Measurements from ENCODE around the gene DMKN.

DNA sequence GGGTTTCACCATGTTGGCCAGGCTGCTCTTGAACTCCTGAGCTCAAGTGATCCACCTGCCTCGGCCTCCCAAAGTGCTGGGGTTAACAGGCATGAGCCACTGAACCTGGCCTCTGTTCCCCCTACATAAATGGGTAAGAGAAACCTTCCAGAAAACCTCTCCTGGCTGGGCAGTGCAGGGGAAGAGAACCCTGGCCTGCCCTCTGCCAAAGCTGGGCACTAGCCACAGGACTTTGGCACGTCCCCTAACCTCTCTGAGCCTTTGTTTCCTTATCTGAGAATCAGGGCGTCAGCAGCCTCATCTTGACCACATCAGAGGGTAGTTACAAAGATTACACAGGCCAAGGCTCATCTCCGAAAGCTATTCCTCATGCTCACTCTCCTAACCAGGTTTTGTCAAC lies 12.4 kb upstream of the DMKN start:
- TF ChIP-seq, protein P1, sequence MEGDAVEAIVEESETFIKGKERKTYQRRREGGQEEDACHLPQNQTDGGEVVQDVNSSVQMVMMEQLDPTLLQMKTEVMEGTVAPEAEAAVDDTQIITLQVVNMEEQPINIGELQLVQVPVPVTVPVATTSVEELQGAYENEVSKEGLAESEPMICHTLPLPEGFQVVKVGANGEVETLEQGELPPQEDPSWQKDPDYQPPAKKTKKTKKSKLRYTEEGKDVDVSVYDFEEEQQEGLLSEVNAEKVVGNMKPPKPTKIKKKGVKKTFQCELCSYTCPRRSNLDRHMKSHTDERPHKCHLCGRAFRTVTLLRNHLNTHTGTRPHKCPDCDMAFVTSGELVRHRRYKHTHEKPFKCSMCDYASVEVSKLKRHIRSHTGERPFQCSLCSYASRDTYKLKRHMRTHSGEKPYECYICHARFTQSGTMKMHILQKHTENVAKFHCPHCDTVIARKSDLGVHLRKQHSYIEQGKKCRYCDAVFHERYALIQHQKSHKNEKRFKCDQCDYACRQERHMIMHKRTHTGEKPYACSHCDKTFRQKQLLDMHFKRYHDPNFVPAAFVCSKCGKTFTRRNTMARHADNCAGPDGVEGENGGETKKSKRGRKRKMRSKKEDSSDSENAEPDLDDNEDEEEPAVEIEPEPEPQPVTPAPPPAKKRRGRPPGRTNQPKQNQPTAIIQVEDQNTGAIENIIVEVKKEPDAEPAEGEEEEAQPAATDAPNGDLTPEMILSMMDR (IDR thresholded peaks at IDR 0.05; ENCODE audit: poor library complexity): no peak
- TF ChIP-seq EZH2 (IDR thresholded peaks at IDR 0.05; ENCODE audit: borderline replicate concordance) (no peak), EZH2phosphoT487 (IDR thresholded peaks at IDR 0.05; ENCODE audit: low read depth, severe bottlenecking, unreplicated experiment) (no peak)
